Esophagus mucosa (tissue), 1 donor: Measurements from ENCODE around the gene TMEM176B. TPM values are rescaled to one million over a fixed set of nuclear protein-coding genes. Genes with fewer than 3 reads are reported as not detected.
A peak's percentile ranks its signal among the peaks of the same experiment; 100 is the strongest.

ENCODE experiments used
- ATAC-seq: fragments of 200-7000 bp; cut with Tn5 transposase; one replicate; pipeline ENCODE4 v1.9.1; 2020
- total RNA-seq: library from RNA; stranded (reverse); gene quantifications from one replicate; pipeline ENCODE4 v1.2.4, GENCODE V29; 2023
- donor health status: DM: yes; HTN: yes; CAD: no.

Gene TMEM176B
- 4.2 TPM for total RNA-seq

- peak; percentile 43 for ATAC-seq
These were observed at the start of gene TMEM176B for GRCh38 chr7:150799741-150800580. Gene TMEM176B (minus strand): TSS chr7:150800364. CDS start chr7:150796569, 3,795 bp downstream.

DNA sequence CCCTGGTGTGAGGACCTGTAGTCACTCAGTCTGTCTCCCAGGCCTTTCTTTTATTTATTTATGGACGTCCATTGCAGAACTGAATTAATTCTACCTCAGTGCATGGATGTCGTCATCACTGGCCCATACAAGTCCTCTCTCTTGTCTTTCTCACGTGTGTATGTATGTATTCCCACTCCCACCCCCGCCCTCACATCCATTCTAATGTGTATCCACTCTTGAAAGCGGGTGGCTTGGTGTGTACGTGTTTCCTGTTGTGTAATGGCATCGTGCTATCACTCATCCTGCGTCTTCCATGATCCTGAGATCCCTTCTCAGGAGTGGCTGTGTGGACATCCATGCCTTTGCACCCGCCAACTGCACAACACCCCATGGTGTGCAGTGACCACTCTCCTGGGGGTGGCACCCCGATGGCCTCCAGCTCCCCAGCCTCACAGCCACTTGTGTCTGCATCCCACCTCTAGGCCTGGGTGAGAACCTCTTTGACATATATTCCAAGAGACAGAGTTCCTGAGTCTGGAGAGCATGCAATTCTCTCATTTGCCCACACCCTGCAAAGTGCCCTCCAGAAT lies 49.1 kb upstream of the TMEM176B start:
- ATAC-seq, result no peak

GRCh38 chr7:150848561-150849115 lies 48.5 kb upstream of the TMEM176B start:
- no peak for ATAC-seq

DNA sequence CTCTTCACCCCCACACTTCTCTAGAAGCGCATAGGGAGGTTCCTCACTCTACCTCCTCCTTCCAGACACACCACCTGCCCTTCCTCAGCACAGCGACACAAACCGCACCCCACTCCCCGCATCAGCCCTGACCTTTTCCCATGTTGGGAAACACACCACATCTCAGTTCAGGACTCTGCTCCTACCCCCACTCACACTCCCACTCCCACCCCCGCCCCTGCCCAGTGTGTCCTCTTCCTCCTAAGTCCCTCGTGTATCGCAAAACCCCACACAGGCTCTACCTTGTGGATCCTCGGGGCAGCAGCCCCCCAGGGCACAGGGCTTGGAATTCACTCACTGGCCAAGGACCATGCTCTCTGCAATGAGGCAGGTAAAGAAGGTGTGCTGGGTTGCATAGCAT lies 47.9 kb upstream of the TMEM176B start:
- no peak for ATAC-seq

GRCh38 chr7:150847536-150847935 lies 47.4 kb upstream of the TMEM176B start:
- no peak for ATAC-seq

DNA sequence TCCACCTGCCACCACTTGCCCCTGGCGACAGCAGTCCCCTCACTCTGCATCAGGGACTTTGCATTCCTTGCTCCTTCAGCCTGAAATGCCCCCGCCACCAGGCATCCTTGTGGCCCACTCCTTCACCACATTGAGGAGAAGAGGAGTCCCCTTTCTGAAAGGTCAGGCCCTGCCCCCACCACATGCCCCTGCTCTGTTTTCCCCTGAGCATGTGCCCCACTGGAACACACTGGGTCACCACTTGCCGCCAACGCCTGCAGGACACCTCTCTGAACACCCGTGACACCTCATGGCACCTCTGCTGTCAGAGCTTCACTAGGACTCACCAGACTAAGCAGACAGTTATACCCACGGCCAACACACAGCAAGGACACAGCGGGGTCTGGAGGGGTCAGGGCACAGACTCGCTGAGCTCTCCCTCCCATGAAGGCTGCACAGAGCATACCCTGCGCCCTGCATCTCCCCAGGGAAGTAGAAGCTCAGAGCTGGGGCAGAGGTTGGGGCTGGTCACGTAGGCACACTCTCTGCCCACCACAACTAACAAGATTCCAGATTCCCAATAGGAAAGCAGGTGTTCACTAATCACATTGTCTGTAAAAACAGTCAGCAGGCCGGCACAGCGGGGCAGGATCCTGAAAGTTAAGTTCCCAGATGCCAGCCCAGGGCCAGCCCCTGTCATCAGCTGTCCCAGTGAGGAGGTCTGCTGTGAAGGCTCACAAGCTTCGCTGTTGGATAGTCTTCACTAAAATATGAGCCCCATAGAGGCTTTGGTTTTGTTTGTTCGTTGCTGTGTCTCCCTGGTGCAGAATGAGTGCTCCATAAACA lies 46.3 kb upstream of the TMEM176B start:
- ATAC-seq, result no peak

GRCh38 chr7:150845421-150845861 lies 45.3 kb upstream of the TMEM176B start:
- no peak for ATAC-seq

GRCh38 chr7:150842716-150843115 lies 42.6 kb upstream of the TMEM176B start:
- ATAC-seq, result no peak

DNA sequence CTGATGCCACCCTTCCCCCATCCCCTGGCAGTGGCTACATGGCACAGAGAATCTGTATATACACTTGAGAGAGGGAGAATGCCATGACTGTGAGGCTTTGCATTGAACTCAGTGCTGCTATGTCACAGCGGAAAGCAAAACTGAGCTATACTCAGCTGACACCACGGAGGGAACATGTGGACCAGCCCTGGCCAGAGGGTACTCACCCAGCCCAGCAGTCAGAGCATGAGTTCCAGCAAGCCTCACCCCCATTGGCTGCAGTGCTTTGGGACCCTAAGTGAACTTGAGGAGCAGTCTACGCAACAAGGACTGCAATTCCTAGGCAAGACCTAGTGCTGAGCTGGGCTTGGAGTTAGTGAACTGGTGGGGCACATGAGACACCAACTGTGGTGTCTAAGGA lies 41.9 kb upstream of the TMEM176B start:
- no peak for ATAC-seq

DNA sequence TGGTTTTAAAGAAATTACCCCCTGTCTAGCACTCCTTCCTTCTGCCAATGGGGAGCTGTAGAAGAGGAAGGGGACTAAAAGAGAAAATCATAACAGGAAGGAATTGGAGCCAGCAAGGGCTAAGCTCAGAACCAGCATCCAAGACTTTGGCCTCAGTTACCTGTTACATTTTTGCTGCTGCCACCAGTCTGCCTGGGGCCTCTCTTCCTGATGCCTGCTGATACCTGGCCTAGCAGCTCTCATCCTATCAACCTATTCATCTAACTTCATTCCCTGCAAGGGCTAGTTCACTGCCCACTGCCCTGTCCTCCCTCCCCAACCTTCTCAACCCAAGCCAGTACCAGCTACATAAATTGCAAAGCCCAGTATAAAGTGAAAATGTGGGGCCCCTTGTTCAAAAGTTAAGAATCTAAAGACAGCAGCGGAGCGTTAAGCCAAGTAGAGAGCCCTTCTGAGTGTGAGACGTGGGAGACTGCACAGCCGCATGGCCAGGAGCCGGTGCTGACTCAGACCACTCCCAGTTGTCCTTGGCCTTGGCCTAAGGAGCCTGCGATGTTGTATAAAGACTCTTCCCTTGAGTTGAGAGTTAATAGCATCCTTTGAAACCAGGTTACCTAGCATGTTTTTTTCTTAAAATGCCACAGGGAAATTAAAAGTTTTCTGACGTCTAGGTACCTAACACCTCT lies 38.9 kb upstream of the TMEM176B start:
- ATAC-seq, result no peak

- ATAC-seq, result no peak
These were observed 35.6 kb upstream of the TMEM176B start for GRCh38 chr7:150835702-150836280.

DNA sequence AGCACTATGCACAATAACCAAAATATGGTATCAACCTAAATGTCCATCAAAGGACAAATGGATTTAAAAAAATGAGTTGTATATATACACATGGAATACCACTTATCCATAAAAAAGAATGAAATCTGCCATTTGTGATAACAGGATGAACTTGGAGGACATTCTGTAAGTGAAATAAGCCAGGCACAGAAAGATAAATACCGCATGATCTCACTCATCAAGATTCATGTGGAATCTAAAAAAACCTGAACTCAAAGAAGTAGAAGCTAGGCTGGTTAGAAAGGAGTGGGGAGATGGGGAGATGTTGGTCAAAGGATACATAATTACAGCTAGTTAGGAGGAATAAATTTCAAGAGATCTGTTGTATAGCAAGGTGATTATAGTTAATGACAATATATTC lies 34.9 kb upstream of the TMEM176B start:
- ATAC-seq, result no peak

DNA sequence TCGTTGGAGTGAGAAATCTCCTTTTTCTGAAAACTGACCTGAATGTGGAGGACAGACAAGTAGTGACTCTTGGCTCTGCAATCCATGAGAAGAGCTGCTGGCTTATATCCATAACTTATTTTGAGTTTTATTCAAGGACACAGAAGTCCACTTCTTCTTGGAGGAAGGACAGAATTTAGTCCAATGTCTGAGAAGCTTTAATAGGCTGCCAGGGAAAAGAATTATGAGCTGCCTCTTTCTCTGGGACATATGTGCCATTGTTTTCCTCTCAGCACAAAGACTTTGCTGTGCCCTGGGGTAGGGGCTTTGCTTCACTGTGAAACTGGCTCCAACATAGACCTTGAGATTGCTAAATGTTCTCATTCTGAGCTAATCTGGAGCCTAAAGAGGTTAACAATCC lies 31.7 kb upstream of the TMEM176B start:
- ATAC-seq, result no peak

GRCh38 chr7:150830937-150831336 lies 30.8 kb upstream of the TMEM176B start:
- peak; percentile 48 for ATAC-seq

DNA sequence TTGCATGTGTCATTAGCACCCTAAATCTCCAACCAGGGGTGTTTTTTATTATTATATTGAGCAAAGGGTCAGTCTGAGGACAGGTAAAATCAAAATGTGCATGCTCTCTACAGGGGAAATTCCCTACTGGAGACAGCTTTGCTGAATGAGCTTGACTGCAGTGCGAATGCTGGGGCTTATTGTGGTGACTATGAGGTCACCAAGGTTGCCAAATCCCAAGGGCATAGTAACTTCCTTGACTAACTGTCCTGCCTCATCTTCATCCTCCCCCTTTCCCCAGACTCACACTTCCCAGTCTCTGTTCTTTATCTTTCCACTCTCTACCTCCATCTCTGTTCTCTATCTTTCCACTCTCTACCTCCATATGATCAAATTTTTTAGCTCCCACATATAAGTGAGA lies 29.3 kb upstream of the TMEM176B start:
- ATAC-seq, result peak; percentile 28

- no peak for ATAC-seq
These were observed 28.2 kb upstream of the TMEM176B start for GRCh38 chr7:150828384-150828783.

DNA sequence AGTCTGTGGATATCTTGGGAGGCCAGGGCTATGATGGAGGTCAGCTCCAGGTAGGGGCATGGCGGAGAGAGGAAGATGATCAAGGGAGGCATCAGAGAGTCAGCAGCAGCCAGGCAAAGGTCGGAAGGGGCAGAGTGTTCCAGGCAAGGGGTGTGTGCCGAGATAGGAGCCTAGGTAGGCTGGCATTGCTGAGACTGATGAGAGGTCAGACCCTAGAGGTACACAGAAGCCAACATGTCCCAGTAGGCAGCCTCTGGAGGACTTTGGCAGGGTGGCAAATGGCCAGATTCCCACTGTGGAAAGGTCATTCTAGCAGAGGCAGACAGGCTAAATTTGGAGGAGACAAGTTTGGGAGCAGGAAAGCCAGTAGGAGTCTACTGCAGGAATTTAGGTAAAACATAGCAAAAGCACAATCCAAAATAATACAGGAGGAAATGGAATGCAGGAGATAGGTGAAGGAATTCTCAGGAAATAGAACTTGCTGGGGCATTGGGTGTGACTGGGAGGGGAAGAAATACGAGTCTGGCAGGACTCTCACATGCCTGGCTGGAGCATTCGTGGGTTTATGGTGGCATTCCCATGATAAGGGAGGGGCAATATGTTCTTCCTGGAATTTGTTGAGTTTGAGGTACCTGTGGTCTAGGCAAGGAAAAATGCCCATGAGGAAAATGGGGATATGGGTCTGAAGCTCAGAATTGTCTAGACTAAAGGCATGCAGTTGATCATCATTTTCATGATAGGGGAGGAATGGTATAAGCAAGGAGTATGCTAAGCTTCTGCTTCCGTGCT lies 26.1 kb upstream of the TMEM176B start:
- ATAC-seq, result no peak

GRCh38 chr7:150824379-150825177 lies 24.4 kb upstream of the TMEM176B start:
- no peak for ATAC-seq

DNA sequence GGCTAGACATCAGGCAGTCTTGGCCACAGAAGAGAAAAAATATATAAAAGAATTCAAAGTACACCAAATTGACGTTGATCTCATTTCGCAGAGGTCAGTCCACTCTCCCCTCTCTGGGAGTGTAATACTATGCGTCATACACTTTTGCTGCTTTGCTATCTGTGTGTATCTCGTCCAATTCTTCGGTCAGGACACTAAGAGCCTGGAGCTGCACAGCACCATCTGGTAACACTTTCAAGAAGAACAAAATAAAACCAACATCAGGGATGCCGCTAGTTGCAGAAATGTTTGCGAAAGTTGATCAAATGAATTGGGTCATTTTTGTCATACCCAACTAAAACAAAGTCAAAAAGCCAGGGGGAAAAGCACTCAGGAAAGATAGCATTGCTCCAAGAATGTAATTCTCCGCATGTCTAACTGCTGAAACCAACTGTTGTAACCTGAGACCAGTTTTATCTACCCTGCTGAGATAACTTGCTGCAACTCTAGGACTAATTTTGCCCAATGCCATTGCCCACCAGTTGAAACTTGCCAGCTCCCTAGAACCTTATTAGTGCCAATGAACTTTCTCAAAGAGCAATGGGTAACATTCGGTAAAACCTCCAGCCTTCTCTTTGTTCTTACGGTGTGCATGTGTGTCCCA lies 23.4 kb upstream of the TMEM176B start:
- no peak for ATAC-seq

GRCh38 chr7:150823043-150823442 lies 22.9 kb upstream of the TMEM176B start:
- no peak for ATAC-seq
